HCT116 (cell line): ENCODE measurements around the gene CCDC182.

Source experiments
- CEBPB ChIP-seq: IDR thresholded peaks from 2 replicates; pipeline ENCODE4 v1.6.1; 2012; ENCODE audit warnings: low read depth
- EZH2 ChIP-seq: fragments of 200-600 bp; sonication (generic); IDR thresholded peaks from 2 replicates; pipeline ENCODE4 v1.6.1; 2017; ENCODE audit warnings: antibody characterized with exemption, mixed run types
- EZH2phosphoT487 ChIP-seq: fragments of 200-600 bp; IDR thresholded peaks from 2 replicates; pipeline ENCODE4 v1.6.1; 2018; ENCODE audit warnings: antibody characterized with exemption, borderline replicate concordance
- JUND ChIP-seq: IDR thresholded peaks from 2 replicates; pipeline ENCODE4 v1.6.1; 2012
- MAX ChIP-seq: IDR thresholded peaks from 2 replicates; pipeline ENCODE4 v1.6.1; 2012
- POLR2A ChIP-seq: IDR thresholded peaks from 2 replicates; pipeline ENCODE4 v1.7.0; 2011; ENCODE audit warnings: borderline replicate concordance; ENCODE audit not compliant: insufficient read depth, insufficient read length; ENCODE audit errors: extremely low read depth
- POLR2AphosphoS5 ChIP-seq: IDR thresholded peaks from 2 replicates; pipeline ENCODE4 v1.6.1; 2011; ENCODE audit warnings: mild to moderate bottlenecking, low read depth, low read length, moderate library complexity
- RAD21 ChIP-seq: IDR thresholded peaks from 2 replicates; pipeline ENCODE4 v1.6.1; 2012; ENCODE audit warnings: low read depth, mild to moderate bottlenecking
- SRF ChIP-seq: IDR thresholded peaks from 2 replicates; pipeline ENCODE4 v1.6.1; 2012; ENCODE audit warnings: low read depth
- TCF7L2 ChIP-seq: IDR thresholded peaks from 2 replicates; pipeline ENCODE4 v1.7.0; 2011; ENCODE audit warnings: borderline replicate concordance, inconsistent platforms; ENCODE audit not compliant: insufficient read depth, insufficient read length; ENCODE audit errors: extremely low read depth
- YY1 ChIP-seq: IDR thresholded peaks from 2 replicates; pipeline ENCODE4 v1.6.1; 2011; ENCODE audit warnings: low read length, low read depth, moderate library complexity, mild to moderate bottlenecking; ENCODE audit not compliant: insufficient replicate concordance; ENCODE audit errors: extremely low read depth
- ZBTB33 ChIP-seq: IDR thresholded peaks from 2 replicates; pipeline ENCODE4 v1.6.1; 2011; ENCODE audit warnings: mild to moderate bottlenecking, low read length, moderate library complexity; ENCODE audit not compliant: insufficient replicate concordance; ENCODE audit errors: extremely low read depth
- TF ChIP-seq, protein P1 (sequence below), 3 experiments: fragments of 200-600 bp in 1 of 3; sonication (generic) in 1 of 3; IDR thresholded peaks in 2 of 3; conservative IDR thresholded peaks in 1 of 3; 2 replicates each; pipeline ENCODE4 v1.5.1; 2012 to 2017; ENCODE audit warnings: low read depth in 2 of 3, low read length in 2 of 3, antibody characterized with exemption in 1 of 3, borderline replicate concordance in 1 of 3, control low read depth in 1 of 3, mild to moderate bottlenecking in 1 of 3, mixed read lengths in 1 of 3, mixed run types in 1 of 3, moderate library complexity in 1 of 3; ENCODE audit not compliant: insufficient read depth in 1 of 3
- TF ChIP-seq, protein P2 (sequence below): IDR thresholded peaks from 2 replicates; pipeline ENCODE4 v1.6.1; 2012; ENCODE audit warnings: low read depth

DNA sequence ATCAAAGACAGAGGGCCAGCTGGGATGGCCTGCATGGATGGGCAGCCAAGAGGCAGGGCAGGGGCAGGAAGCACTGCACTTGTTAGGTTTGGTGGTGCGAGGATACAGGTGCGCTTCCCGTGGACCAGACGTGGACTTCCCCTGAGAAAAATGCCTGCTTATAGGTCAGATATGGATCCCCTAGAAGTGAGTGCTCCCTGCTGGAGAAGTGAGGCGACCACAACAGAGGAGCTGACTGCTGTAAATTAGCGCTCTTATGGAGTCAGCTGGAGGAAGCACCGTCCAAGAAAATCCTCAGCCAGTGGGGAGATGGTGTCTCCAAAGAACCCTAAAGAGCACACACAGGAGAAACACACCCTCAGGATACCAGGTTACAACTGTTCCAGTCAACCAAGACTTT lies 27.7 kb upstream of the CCDC182 start:
- TF ChIP-seq, protein P1, sequence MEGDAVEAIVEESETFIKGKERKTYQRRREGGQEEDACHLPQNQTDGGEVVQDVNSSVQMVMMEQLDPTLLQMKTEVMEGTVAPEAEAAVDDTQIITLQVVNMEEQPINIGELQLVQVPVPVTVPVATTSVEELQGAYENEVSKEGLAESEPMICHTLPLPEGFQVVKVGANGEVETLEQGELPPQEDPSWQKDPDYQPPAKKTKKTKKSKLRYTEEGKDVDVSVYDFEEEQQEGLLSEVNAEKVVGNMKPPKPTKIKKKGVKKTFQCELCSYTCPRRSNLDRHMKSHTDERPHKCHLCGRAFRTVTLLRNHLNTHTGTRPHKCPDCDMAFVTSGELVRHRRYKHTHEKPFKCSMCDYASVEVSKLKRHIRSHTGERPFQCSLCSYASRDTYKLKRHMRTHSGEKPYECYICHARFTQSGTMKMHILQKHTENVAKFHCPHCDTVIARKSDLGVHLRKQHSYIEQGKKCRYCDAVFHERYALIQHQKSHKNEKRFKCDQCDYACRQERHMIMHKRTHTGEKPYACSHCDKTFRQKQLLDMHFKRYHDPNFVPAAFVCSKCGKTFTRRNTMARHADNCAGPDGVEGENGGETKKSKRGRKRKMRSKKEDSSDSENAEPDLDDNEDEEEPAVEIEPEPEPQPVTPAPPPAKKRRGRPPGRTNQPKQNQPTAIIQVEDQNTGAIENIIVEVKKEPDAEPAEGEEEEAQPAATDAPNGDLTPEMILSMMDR (IDR thresholded peaks at IDR 0.05 in 2 of 3, conservative IDR thresholded peaks at IDR 0.05 in 1 of 3; ENCODE audit: borderline replicate concordance in 1 of 3, insufficient read depth in 1 of 3, low read depth in 2 of 3, low read length in 2 of 3) = peak in 1 of 3 experiments; percentile 3; a peak in 2 of 6 replicates
- no peak for TF ChIP-seq POLR2A
- no peak for TF ChIP-seq ZBTB33
- TF ChIP-seq POLR2AphosphoS5 = no peak
- TF ChIP-seq YY1 = no peak
- TF ChIP-seq JUND = no peak
- TF ChIP-seq, protein P2, sequence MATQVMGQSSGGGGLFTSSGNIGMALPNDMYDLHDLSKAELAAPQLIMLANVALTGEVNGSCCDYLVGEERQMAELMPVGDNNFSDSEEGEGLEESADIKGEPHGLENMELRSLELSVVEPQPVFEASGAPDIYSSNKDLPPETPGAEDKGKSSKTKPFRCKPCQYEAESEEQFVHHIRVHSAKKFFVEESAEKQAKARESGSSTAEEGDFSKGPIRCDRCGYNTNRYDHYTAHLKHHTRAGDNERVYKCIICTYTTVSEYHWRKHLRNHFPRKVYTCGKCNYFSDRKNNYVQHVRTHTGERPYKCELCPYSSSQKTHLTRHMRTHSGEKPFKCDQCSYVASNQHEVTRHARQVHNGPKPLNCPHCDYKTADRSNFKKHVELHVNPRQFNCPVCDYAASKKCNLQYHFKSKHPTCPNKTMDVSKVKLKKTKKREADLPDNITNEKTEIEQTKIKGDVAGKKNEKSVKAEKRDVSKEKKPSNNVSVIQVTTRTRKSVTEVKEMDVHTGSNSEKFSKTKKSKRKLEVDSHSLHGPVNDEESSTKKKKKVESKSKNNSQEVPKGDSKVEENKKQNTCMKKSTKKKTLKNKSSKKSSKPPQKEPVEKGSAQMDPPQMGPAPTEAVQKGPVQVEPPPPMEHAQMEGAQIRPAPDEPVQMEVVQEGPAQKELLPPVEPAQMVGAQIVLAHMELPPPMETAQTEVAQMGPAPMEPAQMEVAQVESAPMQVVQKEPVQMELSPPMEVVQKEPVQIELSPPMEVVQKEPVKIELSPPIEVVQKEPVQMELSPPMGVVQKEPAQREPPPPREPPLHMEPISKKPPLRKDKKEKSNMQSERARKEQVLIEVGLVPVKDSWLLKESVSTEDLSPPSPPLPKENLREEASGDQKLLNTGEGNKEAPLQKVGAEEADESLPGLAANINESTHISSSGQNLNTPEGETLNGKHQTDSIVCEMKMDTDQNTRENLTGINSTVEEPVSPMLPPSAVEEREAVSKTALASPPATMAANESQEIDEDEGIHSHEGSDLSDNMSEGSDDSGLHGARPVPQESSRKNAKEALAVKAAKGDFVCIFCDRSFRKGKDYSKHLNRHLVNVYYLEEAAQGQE = no peak
- no peak for TF ChIP-seq MAX
- TF ChIP-seq RAD21 = peak; percentile 43; the same call in 1 of the 2 replicates
- no peak for TF ChIP-seq EZH2
- TF ChIP-seq CEBPB = no peak
- TF ChIP-seq TCF7L2 = no peak
- TF ChIP-seq SRF = no peak
- TF ChIP-seq EZH2phosphoT487 = no peak
